LNCaP clone FGC (cell line): ENCODE results near the gene JADE2.

ENCODE experiments used
- DNase-seq: peaks from one replicate; pipeline ENCODE4 v3.0.0-alpha.2; 2011; ENCODE audit warnings: low read depth
- H3K4me3 ChIP-seq: 2 replicates; pipeline ENCODE4 v1.5.1; 2011; ENCODE audit warnings: mild to moderate bottlenecking, low read depth, low read length, control low read depth
- CTCF ChIP-seq: IDR thresholded peaks from 2 replicates; pipeline ENCODE4 v1.5.1; 2012; ENCODE audit warnings: mild to moderate bottlenecking; ENCODE audit not compliant: control insufficient read depth, insufficient read depth; ENCODE audit errors: extremely low read depth

JADE2 gene

GRCh38 chr5:134571693-134572405 lies 46.4 kb downstream of the JADE2 start:
- no peak overlapping the region for H3K4me3 ChIP-seq
- no peak for DNase-seq
- no peak for TF ChIP-seq CTCF

- no peak for TF ChIP-seq CTCF
- no peak overlapping the region for H3K4me3 ChIP-seq
- no peak for DNase-seq
Observed at GRCh38 chr5:134572811-134573210, 47.3 kb downstream of the JADE2 start.

- no peak for DNase-seq
- no peak overlapping the region for H3K4me3 ChIP-seq
- no peak for TF ChIP-seq CTCF
Observed at GRCh38 chr5:134574521-134574920, 49.1 kb downstream of the JADE2 start.

- DNase-seq = no peak
- H3K4me3 ChIP-seq = no peak overlapping the region
- no peak for TF ChIP-seq CTCF
Observed at GRCh38 chr5:134575316-134575715, 49.8 kb downstream of the JADE2 start.

- DNase-seq = no peak
- no peak overlapping the region for H3K4me3 ChIP-seq
- no peak for TF ChIP-seq CTCF
Observed at GRCh38 chr5:134576386-134577021, 51.0 kb downstream of the JADE2 start.

- no peak overlapping the region for H3K4me3 ChIP-seq
- DNase-seq = no peak
- TF ChIP-seq CTCF = no peak
Observed at GRCh38 chr5:134577022-134577795, 51.7 kb downstream of the JADE2 start.
